Brain pericyte (primary cell): ENCODE measurements around the gene FOXP4.

Experiments used
- DNase-seq: peaks from one replicate; pipeline ENCODE4 v3.0.0-alpha.2; 2012; ENCODE audit warnings: low read depth, low spot score

The FOXP4 gene

GRCh38 chr6:41546475-41546865 is 289 bp downstream of the FOXP4 start:
- DNase-seq, result no peak

DNA sequence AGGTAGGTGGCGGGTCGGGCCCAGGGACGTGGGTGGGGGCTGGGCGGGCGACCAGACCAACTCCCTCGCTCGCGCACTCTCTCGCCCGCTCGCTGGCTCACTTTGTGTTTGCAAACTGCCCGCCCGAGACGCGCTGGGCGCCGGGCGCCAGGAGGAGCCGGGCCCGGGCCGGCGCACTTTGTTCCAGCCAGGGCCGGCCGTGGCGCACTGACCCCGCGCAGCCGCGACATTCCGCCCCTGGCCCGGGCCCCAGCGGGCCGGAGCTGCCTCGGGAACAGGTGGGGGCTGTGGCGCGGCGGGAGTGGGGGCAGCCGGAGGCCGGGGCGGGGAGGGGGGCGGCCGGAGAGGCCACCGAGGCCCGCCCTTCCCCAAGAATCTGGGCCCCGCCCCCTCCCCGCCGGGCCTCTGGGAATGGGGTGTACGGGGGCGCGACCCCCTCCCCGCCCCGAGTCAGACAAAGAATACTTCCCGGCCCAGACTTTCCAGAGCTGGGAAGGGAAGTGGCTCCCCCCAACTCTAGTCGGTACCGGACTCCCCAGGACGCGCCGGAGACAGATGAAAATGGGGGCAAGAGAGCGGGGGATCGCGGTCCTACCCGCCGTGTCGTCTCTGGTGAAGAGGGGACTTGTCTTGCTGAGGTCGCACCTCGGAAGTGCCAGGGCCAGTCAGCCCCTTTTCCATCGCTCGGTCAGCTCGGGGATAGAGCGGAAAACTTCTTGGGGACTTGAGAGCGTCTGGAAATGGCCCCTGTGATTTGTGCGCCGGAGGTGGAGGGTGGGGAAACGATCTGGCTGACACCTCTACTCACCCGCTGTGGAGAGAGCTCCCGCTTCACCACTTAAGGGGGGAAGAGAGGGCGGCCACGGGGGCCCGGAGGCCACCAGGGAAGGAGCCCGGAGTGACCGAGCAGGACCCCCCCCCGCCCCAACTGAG is 951 bp downstream of the FOXP4 start:
- no peak for DNase-seq

GRCh38 chr6:41547799-41548097 is 1.6 kb downstream of the FOXP4 start:
- no peak for DNase-seq

DNA sequence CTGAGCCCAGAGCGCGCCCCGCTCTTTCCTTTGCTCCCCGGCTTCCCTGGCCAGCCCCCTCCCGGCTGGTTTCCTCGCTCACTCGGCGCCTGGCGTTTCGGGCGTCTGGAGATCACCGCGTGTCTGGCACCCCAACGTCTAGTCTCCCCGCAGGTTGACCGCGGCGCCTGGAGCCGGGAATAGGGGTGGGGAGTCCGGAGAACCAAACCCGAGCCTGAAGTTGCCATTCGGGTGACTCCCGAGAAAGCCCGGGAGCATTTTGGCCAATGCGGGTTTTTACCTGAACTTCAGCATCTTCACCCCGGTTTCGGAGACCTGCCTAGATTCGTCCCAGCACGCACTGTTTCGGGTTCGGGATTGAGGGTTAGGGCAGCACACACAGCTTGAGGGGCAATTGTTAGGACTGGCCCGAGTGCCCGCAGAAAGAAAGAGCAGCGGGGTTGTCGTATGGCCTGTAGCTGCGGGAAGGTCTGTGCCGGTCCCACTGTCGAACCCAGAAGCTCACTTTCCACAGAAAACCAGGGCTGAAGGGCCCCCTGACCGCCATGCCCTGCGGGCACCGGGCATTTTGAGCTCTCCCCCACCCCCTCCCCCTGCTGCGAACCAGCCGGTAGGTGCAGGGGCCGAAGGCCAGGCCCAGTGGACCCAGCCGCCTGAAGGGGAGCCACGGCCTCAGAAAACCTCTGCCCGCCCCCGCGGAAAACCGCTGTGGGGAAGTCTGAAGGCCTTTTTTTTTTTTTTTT is 2.1 kb downstream of the FOXP4 start:
- DNase-seq, result no peak

GRCh38 chr6:41548841-41549642 is 2.9 kb downstream of the FOXP4 start:
- DNase-seq, result no peak

DNA sequence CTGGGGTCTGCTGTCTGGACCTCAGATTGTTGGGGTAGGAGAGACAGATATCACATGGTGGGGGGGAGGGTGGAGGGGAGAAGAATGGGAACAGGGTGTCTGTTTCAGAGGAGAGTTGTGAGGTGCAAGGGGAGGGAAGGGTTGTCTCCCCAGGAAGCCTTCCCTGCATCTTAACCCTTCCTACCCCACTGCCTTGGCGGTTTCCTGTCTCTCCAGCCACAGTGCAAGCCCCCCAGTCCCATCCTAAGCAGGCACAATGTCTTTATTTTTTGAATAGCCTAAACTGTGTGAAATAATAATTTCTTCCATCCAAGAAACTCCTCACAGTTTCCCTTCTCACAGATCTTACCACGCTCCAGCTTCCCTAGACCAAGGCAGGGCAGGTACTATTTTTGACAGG is 3.5 kb downstream of the FOXP4 start:
- DNase-seq, result no peak

DNA sequence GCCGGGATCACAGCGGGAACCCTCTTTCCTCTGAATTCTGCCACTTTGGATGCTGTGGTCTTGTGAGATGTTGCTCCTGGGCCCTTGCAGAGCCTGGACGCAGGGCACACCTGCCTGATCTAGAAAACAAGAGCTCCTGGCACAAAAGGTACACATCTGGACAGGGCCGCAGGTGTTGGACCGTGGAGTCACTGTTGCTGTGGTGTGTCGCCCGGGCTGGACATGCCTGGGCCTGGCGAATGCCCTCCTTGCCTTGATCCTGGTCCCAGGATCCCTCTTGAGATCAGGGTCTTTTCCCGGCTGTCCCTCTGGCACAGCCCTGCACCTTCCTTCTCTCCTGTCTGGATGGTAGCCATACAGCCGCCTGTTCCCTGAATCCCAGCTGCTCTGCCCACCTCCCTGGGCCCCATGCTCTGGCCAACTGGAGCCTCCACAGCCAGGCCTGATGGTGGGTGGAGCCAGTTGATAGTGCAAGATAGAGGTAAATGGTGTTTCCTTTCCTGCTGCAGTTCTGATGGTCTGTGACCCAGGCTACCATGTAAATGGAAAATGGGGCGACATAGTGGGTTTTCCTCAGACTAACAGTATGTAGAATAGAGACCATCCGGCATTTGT is 5.0 kb downstream of the FOXP4 start:
- no peak for DNase-seq

GRCh38 chr6:41551857-41552256 is 5.7 kb downstream of the FOXP4 start:
- DNase-seq, result no peak

DNA sequence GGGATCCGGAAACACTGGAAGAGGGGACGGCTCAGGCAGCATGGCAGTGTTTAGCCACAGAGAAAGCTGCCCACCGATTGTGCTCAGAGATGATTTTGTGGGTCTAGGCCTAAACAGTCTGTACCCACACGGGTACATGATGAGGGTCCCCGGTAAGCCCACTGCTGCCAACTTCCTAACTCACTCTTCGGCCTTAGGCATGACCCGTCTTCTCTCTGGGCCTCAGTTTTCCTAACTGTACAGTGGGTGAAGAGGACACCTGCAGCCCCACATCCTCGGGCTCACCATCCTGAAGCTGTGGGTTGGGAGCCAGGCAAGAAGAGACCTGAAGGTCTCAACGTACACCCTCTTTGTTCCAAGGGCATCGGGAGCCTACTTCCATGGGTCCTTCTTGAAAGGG is 6.5 kb downstream of the FOXP4 start:
- DNase-seq, result no peak

GRCh38 chr6:41553405-41553999 is 7.3 kb downstream of the FOXP4 start:
- no peak for DNase-seq

- no peak for DNase-seq
These were observed 9.4 kb downstream of the FOXP4 start for GRCh38 chr6:41555326-41556300.

GRCh38 chr6:41557335-41557734 is 11.2 kb downstream of the FOXP4 start:
- DNase-seq, result no peak

- no peak for DNase-seq
These were observed 12.0 kb downstream of the FOXP4 start for GRCh38 chr6:41558033-41558807.

DNA sequence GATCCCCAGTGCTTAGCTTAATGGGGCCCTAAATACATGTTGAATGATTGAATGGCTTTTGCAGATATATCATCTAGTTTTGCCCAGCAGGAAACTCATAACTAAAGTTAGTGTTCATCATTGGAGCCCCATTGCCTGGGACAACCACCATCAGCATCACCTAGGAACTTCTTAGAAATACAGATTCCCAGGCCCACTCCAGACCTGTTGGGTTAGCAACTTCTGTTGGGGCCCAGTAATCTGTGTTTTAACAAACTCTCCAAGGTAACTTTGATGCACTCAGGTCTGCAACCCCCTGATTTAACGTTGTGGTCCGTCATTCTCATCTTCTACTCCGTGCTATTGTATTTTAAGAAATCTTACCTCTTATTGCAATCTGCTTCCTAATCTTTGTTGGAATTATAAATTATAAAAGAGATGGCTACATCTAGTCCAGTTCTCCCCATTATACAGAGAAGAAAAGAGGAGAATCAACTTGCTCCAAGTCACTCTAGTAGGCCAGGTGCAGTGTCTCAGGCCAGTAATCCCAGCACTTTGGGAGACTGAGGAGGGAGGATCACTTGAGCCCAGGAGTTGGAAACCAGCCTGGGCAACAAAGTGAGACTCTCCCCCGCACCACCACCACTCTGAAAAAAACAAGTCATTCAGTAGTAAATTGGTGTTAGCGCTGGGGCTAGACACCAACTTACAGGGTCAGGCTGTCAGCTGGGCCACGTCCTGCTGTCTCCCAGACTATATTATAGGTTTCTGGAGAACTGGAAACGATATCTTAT is 13.7 kb downstream of the FOXP4 start:
- no peak for DNase-seq

DNA sequence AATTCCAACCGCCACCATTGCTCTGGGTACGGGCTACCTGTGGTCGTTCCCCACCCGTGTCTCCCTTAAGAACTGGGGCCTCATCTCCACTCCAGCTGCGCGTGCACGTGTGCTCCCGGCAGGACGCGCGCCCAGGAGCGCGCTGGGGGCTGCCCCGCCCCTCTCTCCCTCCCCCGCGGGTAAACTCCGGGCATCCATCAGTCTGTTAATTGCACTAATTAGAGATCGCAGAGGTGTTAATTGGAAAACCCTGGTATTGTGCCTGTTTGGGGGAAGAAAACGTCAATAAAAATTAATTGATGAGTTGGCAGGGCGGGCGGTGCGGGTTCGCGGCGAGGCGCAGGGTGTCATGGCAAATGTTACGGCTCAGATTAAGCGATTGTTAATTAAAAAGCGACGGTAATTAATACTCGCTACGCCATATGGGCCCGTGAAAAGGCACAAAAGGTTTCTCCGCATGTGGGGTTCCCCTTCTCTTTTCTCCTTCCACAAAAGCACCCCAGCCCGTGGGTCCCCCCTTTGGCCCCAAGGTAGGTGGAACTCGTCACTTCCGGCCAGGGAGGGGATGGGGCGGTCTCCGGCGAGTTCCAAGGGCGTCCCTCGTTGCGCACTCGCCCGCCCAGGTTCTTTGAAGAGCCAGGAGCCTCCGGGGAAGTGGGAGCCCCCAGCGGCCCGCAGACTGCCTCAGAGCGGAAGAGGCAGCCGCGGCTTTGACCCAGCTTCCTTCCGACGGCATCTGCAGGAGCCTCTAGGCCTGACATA is 14.4 kb downstream of the FOXP4 start:
- no peak for DNase-seq

- no peak for DNase-seq
These were observed 15.2 kb downstream of the FOXP4 start for GRCh38 chr6:41561416-41561815.

- no peak for DNase-seq
These were observed 16.0 kb downstream of the FOXP4 start for GRCh38 chr6:41561931-41562911.
